HG03469 (cell line): ENCODE measurements around the gene ITGA8.
"Not testable (repeated sequence)": the region's sequence is repeated elsewhere in the genome, so short reads cannot be mapped to it uniquely, and the experiment has no call there.

Experiments used
- ATAC-seq: cut with Tn5 transposase; IDR thresholded peaks from one replicate; pipeline ENCODE4 v1.9.1; 2021; ENCODE audit warnings: mild to moderate bottlenecking, moderate library complexity, moderate number of reproducible peaks; ENCODE audit not compliant: unreplicated experiment

ITGA8 gene

GRCh38 chr10:15620836-15621515, 98.7 kb downstream of the ITGA8 start:
- ATAC-seq, result no peak

- no peak for ATAC-seq
These were observed 99.4 kb downstream of the ITGA8 start for GRCh38 chr10:15620337-15620736.

- ATAC-seq, result no peak
These were observed 110.5 kb downstream of the ITGA8 start for GRCh38 chr10:15609246-15609645.

DNA sequence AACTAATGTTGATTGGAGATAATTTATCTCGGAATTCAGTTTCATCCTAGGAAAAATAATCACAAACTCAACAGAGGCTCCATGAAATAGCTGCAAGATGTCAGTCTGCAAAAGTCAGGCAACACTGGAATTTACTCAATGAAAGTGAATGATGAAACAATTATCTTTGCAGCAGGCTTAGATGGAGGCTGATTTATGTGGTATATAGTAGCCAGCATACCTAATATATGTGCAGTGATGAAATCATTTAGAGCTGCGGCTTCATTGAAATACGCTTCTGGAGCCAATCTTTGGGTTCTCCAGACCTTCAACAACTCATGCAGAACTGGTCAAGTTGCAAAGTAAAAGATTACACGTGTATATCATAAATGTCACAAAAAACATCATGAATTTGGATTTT, 113.3 kb downstream of the ITGA8 start:
- no peak for ATAC-seq

DNA sequence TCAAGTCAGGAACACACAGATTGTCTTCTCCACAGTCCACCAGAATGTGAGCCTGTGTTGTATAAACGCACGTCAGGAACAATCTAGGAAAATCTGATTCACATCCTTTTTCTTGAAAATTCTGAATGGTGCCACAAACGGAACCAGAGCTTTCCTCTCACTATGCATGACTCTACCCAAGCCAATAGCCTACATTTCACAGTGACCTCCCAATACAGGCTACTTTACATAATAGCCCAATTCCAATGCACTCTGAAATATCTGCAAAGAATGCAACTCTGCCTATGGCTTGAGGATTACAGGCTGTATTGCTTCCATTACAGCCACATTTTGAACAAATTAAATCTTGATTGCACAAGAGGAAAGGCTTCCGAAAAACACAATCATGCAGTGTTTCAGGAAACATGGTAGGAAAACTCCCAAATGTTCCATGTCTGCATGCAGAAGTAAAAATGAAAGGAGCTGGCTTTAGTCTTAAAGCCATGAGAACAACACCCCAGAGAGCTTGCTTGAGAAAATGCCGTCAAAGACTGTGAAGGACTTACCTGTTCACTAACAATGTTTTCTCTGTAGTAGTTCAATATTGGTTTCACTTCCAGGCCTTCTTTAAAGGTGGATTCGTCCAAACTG, 113.9 kb downstream of the ITGA8 start:
- no peak for ATAC-seq

DNA sequence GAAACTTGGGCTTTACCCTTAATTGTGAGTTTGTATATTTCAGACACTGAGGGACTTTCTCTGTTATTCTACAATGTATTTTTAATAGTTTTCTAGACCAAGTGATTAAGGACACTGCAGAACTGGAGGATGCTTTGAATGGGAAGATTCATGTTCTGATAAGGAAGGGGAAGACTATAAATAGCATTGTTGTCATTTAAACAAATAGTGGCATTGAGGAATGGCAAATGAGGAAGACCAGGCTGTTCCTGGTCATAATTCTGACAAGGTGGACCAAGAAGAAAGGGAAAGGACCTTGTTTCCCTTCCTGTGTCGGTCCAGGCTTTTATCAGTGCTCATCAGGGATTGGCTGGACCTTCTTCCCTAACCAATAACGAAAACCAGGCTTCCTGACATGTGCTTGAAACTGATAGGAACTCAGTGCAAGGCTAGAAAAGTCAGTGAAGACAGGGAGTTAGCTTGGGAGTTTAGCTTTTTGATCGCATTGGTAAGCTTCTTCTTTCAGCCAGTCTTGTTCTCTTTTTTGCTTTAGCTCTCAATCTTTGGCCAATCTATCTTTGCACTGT, 116.2 kb downstream of the ITGA8 start:
- no peak for ATAC-seq

GRCh38 chr10:15601819-15602218, 117.9 kb downstream of the ITGA8 start:
- no peak for ATAC-seq

- ATAC-seq, result no peak
These were observed 124.5 kb downstream of the ITGA8 start for GRCh38 chr10:15595260-15595659.

DNA sequence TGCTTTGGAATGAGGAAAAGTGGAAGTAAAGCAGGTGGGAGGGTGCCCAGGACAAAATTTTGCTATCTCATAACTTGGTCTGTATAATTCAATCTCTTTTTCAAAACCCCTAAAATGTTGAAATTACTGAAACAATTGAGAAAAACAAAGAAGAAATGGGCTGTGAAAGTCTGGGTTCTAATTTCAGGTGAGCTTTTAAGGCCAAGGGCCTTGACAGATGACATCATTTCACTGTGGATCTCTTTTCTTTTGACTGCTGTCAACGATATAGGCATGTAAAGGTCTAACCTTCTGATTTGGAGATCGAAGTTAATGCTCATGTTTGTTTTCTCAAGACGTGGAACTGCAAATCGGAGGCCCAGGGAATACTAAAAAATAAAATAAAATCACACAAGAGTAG, 127.8 kb downstream of the ITGA8 start:
- ATAC-seq, result no peak

- no peak for ATAC-seq
These were observed 128.3 kb downstream of the ITGA8 start for GRCh38 chr10:15591431-15591830.

- no peak for ATAC-seq
These were observed 130.8 kb downstream of the ITGA8 start for GRCh38 chr10:15588635-15589508.

DNA sequence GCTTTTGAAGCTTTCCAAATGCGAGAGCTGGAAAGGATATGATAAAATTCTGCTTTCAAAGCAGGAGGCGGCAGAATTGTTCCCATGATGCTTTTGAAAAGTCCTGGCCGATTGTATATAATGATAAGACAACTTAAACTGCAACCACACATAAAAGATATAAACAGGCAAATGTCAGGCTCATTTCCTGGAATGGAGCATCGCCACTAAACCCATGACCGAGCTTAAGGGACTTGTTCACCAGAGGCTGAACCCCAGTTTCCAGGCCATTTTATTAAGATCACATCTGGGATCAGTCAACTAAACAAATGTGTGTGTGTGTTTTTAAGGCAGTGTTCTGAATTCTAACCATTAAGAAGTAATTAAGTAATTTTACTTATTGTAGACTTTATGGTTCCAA, 131.6 kb downstream of the ITGA8 start:
- ATAC-seq, result no peak

- ATAC-seq, result no peak
These were observed 132.5 kb downstream of the ITGA8 start for GRCh38 chr10:15587271-15587670.

GRCh38 chr10:15585303-15585715, 134.4 kb downstream of the ITGA8 start:
- peak; percentile 72 for ATAC-seq

DNA sequence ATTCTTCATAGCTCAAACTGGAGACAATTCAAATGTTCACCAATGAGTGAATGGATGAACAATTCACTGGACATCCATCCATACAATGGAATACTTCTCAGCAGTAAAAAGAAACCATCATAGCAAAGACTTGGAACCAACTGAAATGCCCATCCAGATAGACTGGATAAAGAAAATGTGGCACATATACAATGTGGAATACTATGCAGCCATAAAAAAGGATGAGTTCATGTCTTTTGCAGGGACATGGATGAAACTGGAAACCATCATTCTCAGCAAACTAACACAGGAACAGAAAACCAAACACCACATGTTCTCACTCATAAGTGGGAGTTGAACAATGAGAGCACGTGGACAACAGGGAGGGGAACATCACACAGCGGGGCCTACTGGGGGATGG, 136.8 kb downstream of the ITGA8 start:
- ATAC-seq, result not testable (repeated sequence)

- no peak for ATAC-seq
These were observed 140.1 kb downstream of the ITGA8 start for GRCh38 chr10:15579605-15580004.

GRCh38 chr10:15572531-15573045, 147.1 kb downstream of the ITGA8 start:
- ATAC-seq, result no peak

DNA sequence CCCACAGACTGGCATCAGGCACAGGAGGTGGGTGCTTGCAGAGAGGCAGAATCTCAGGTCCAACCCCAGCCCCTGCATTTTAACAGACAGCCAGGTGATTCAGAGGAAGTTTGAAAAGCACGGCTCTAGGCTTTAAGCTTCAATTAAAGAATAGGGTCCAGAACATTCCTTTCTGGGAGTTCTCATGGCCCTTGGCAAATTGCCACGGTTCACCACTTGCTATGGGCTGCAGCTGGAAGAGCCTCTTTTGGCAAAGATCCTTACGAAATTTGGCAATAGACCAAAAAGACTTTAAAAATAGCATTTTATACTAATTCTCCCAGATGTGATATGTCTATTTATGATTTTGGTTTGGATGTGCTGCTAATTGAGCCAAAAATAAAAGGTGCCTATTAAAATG, 148.1 kb downstream of the ITGA8 start:
- ATAC-seq, result no peak

GRCh38 chr10:15570738-15571339, 148.9 kb downstream of the ITGA8 start:
- ATAC-seq, result no peak

DNA sequence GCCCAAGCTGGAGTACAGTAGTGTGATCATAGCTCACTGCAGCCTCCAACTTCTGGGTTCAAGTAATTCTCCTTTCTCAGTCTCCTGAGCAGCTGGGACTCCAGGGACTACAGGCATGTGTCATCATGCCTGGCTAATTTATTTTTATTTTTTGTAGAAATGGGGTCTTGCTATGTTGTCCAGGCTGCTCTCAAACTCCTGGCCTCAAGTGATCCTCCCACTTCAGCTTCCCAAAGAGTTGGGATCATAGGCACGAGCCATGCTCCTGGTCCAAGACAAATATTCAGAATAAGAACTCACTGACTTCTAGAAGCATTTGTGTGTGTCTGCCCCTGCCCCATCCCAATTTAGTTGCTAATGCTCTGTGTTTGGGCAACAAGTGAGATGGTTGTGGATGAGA, 151.8 kb downstream of the ITGA8 start:
- no peak for ATAC-seq

GRCh38 chr10:15563246-15563645, 156.5 kb downstream of the ITGA8 start:
- no peak for ATAC-seq
